Thyroid gland (tissue), 4 donors: Measurements from ENCODE around the gene SLC10A7. TPM values are rescaled to one million over a fixed set of nuclear protein-coding genes. Genes with fewer than 3 reads are reported as not detected.

Experiments
- DNase-seq, 2 donors: peaks; one replicate each; pipeline ENCODE4 v3.0.0-alpha.2; 2019
- H3K27ac ChIP-seq, 3 donors: fragments of 200-600 bp; sonication (generic); 1 replicate in 2 of 3; 2 replicates in 1 of 3; pipeline ENCODE4 v1.5.1; 2016 to 2019; ENCODE audit warnings: mild to moderate bottlenecking in 1 of 3, moderate library complexity in 1 of 3
- H3K27me3 ChIP-seq: fragments of 200-600 bp; sonication (generic); one replicate; pipeline ENCODE4 v1.5.1; 2019
- H3K36me3 ChIP-seq, 2 donors: fragments of 200-600 bp; sonication (generic); one replicate each; pipeline ENCODE4 v1.5.1; 2016 to 2019
- H3K4me1 ChIP-seq, 2 donors: fragments of 200-600 bp; sonication (generic); one replicate each; pipeline ENCODE4 v1.5.1; 2017 to 2019
- H3K4me3 ChIP-seq, 3 donors: fragments of 200-600 bp; sonication (generic); replicated peaks in 1 of 3; 1 replicate in 2 of 3; 2 replicates in 1 of 3; pipeline ENCODE4 v1.5.1; 2016; ENCODE audit warnings: mild to moderate bottlenecking in 1 of 3
- H3K9me3 ChIP-seq: fragments of 200-600 bp; sonication (generic); one replicate; pipeline ENCODE4 v1.5.1; 2017
- CTCF ChIP-seq, 6 experiments: fragments of 200-600 bp in 3 of 6; fragments of 450-650 bp in 3 of 6; sonication (generic) in 3 of 6; IDR thresholded peaks; one replicate each; pipeline ENCODE4 v1.5.1; 2016 to 2019; ENCODE audit warnings: antibody characterized with exemption in 6 of 6, mild to moderate bottlenecking in 2 of 6, inconsistent platforms in 1 of 6, moderate library complexity in 1 of 6
- POLR2A ChIP-seq, 2 donors: fragments of 450-650 bp; IDR thresholded peaks; one replicate each; pipeline ENCODE4 v1.6.1; 2017; ENCODE audit warnings: antibody characterized with exemption in 2 of 2, mild to moderate bottlenecking in 2 of 2, moderate library complexity in 1 of 2
- WGBS, 2 donors: methylation state at CpG; one replicate each; pipeline ENCODE4 v1.1.5; 2017; 5-methylcytosine and 5-hydroxymethylcytosine counted together
- intact Hi-C: fragments of 100-400 bp; cut with DNase I; formaldehyde crosslinking; loops from one replicate; pipeline ENCODE4 v1.15.1; 2023
- total RNA-seq, 4 donors: library from RNA; depleted of rRNA; stranded (reverse); fragments of >200 nt; gene quantifications; one replicate each; pipeline ENCODE4 v1.2.3, GENCODE V29; 2016

The SLC10A7 gene
- total RNA-seq, 4 donors from 2014 or later, result 16.7 to 29.9 (median 23.1) TPM

- Histone ChIP-seq H3K36me3 (no peaks in the 10 kb centered on the region), H3K4me3 (no peak overlapping the region), H3K4me1 (no peaks in the 10 kb centered on the region), H3K9me3 (no peaks in the 10 kb centered on the region), H3K27ac (no peak overlapping the region), H3K27me3 (no peaks in the 10 kb centered on the region)
- TF ChIP-seq POLR2A (IDR thresholded peaks at IDR 0.05) (no peak), CTCF (IDR thresholded peaks at IDR 0.05) (no peak)
- DNase-seq, result no peak
- 93 to 96% methylated on average over 1 of the region's 1 CpG for WGBS, 2 donors
- intact Hi-C loops, result no loop called here
Measured at GRCh38 chr4:146469022-146469421, 52.7 kb downstream of the SLC10A7 start.

- Histone ChIP-seq H3K27ac (no peak overlapping the region), H3K36me3 (no peaks in the 10 kb centered on the region), H3K27me3 (no peaks in the 10 kb centered on the region), H3K9me3 (no peaks in the 10 kb centered on the region), H3K4me3 (no peak overlapping the region), H3K4me1 (no peaks in the 10 kb centered on the region)
- TF ChIP-seq CTCF (IDR thresholded peaks at IDR 0.05) (no peak), POLR2A (IDR thresholded peaks at IDR 0.05) (no peak)
- no peak for DNase-seq
- 80 to 91% methylated on average over 1 of the region's 1 CpG for WGBS, 2 donors
- intact Hi-C loops, result no loop called here
Measured at GRCh38 chr4:146465628-146466027, 56.1 kb downstream of the SLC10A7 start.

GRCh38 chr4:146462251-146462650 is 59.5 kb downstream of the SLC10A7 start:
- no peaks in the 10 kb centered on the region for H3K4me1 ChIP-seq
- TF ChIP-seq POLR2A (IDR thresholded peaks at IDR 0.05), result no peak
- TF ChIP-seq CTCF (IDR thresholded peaks at IDR 0.05), result no peak
- no peak overlapping the region for H3K27ac ChIP-seq
- no peaks in the 10 kb centered on the region for H3K9me3 ChIP-seq
- H3K27me3 ChIP-seq, result no peaks in the 10 kb centered on the region
- intact Hi-C loops, result no loop called here
- no peaks in the 10 kb centered on the region for H3K36me3 ChIP-seq
- H3K4me3 ChIP-seq, result no peak overlapping the region
- no peak for DNase-seq

GRCh38 chr4:146458594-146458993 is 63.1 kb downstream of the SLC10A7 start:
- Histone ChIP-seq H3K27ac (no peak overlapping the region), H3K27me3 (no peaks in the 10 kb centered on the region), H3K36me3 (no peaks in the 10 kb centered on the region), H3K9me3 (no peaks in the 10 kb centered on the region), H3K4me1 (no peaks in the 10 kb centered on the region), H3K4me3 (no peak overlapping the region)
- DNase-seq, result no peak
- TF ChIP-seq POLR2A (IDR thresholded peaks at IDR 0.05) (no peak), CTCF (IDR thresholded peaks at IDR 0.05) (no peak)
- WGBS, 2 donors, result 73 to 77% methylated on average over 1 of the region's 1 CpG
- intact Hi-C loops, result no loop called here

- no peak for DNase-seq
- H3K27me3 ChIP-seq, result no peaks in the 10 kb centered on the region
- H3K27ac ChIP-seq, result no peak overlapping the region
- TF ChIP-seq POLR2A (IDR thresholded peaks at IDR 0.05) (no peak), CTCF (IDR thresholded peaks at IDR 0.05) (no peak)
- no peaks in the 10 kb centered on the region for H3K36me3 ChIP-seq
- intact Hi-C loops, result no loop called here
- H3K4me1 ChIP-seq, result no peaks in the 10 kb centered on the region
- H3K9me3 ChIP-seq, result no peaks in the 10 kb centered on the region
- 91 to 100% methylated on average over 2 of the region's 2 CpGs for WGBS, 2 donors
- no peak overlapping the region for H3K4me3 ChIP-seq
Measured at GRCh38 chr4:146456681-146457080, 65.1 kb downstream of the SLC10A7 start.
